BE2C (cell line): ENCODE results near the gene SPIB.

ENCODE experiments used
- DNase-seq: peaks from one replicate; pipeline ENCODE4 v3.0.0-alpha.2; 2020
- H3K27me3 ChIP-seq: fragments of 250-450 bp; sonication (Bioruptor Pico); 2 replicates; pipeline ENCODE4 v1.5.1; 2020; ENCODE audit warnings: mild to moderate bottlenecking
- H3K36me3 ChIP-seq: fragments of 250-450 bp; sonication (Bioruptor Pico); 2 replicates; pipeline ENCODE4 v1.5.1; 2020; ENCODE audit warnings: mild to moderate bottlenecking
- H3K4me1 ChIP-seq: fragments of 250-450 bp; sonication (Bioruptor Pico); 2 replicates; pipeline ENCODE4 v1.5.1; 2020
- H3K4me3 ChIP-seq: 2 replicates; pipeline ENCODE4 v1.5.1; 2011; ENCODE audit warnings: low read depth, low read length
- H3K9me3 ChIP-seq: fragments of 250-450 bp; sonication (Bioruptor Pico); 2 replicates; pipeline ENCODE4 v1.5.1; 2020
- CTCF ChIP-seq: IDR thresholded peaks from 2 replicates; pipeline ENCODE4 v1.5.1; 2012; ENCODE audit warnings: mild to moderate bottlenecking, low read depth, low read length

Gene SPIB

GRCh38 chr19:50428772-50429463, 10.2 kb downstream of the SPIB start:
- Histone ChIP-seq H3K4me1 (0 out of 2 replicates have a peak, but pooled peaks cover 2% of the 10 kb centered on the region), H3K36me3 (no peaks in the 10 kb centered on the region), H3K27me3 (no peaks in the 10 kb centered on the region), H3K9me3 (no peaks in the 10 kb centered on the region), H3K4me3 (no peak overlapping the region)
- no peak for DNase-seq
- TF ChIP-seq CTCF = no peak

GRCh38 chr19:50430888-50431342, 12.2 kb downstream of the SPIB start:
- TF ChIP-seq CTCF = no peak
- DNase-seq = no peak
- Histone ChIP-seq H3K27me3 (no peaks in the 10 kb centered on the region), H3K4me1 (peaks cover 7% of the 10 kb centered on the region), H3K36me3 (no peaks in the 10 kb centered on the region), H3K9me3 (no peaks in the 10 kb centered on the region), H3K4me3 (peak overlapping the region; percentile 53)

GRCh38 chr19:50431343-50432220, 12.8 kb downstream of the SPIB start:
- no peak for TF ChIP-seq CTCF
- H3K4me1 ChIP-seq = peaks cover 7% of the 10 kb centered on the region

GRCh38 chr19:50432221-50433028, 13.7 kb downstream of the SPIB start, which contains the start of gene MYBPC2:
Gene MYBPC2 (plus strand): TSS chr19:50432892. CDS start chr19:50432954, 62 bp downstream.
- H3K4me3 ChIP-seq = peak within 1 kb of the TSS; percentile 53
- no peak for DNase-seq
- no peaks in the 10 kb centered on the region for H3K36me3 ChIP-seq
- TF ChIP-seq CTCF = no peak
- H3K9me3 ChIP-seq = no peaks in the 10 kb centered on the region
- H3K27me3 ChIP-seq = no peaks in the 10 kb centered on the region
- H3K4me1 ChIP-seq = peaks cover 7% of the 10 kb centered on the region

More at GRCh38 chr19:50431343-50432220, 12.8 kb downstream of the SPIB start:
- Histone ChIP-seq H3K27me3 (no peaks in the 10 kb centered on the region), H3K9me3 (no peaks in the 10 kb centered on the region), H3K36me3 (no peaks in the 10 kb centered on the region), H3K4me3 (peak overlapping the region; percentile 53)
- DNase-seq = peak; percentile 82

GRCh38 chr19:50433201-50434180, 14.8 kb downstream of the SPIB start:
- no peaks in the 10 kb centered on the region for H3K27me3 ChIP-seq
- no peak for TF ChIP-seq CTCF
- H3K4me1 ChIP-seq = peaks cover 7% of the 10 kb centered on the region
- DNase-seq = no peak
- no peaks in the 10 kb centered on the region for H3K36me3 ChIP-seq
- no peak overlapping the region for H3K4me3 ChIP-seq
- H3K9me3 ChIP-seq = no peaks in the 10 kb centered on the region
